Fibroblast of skin of scalp (primary cell): ENCODE measurements around the gene CYFIP1.

Experiments
- DNase-seq: peaks from one replicate; pipeline ENCODE4 v3.0.0-alpha.2; 2013

CYFIP1 gene

GRCh38 chr15:22863356-22863755 lies 116.8 kb downstream of the CYFIP1 start:
- no peak for DNase-seq

GRCh38 chr15:22861161-22861560 lies 119.0 kb downstream of the CYFIP1 start:
- DNase-seq = no peak

GRCh38 chr15:22856659-22857058 lies 123.5 kb downstream of the CYFIP1 start:
- no peak for DNase-seq

GRCh38 chr15:22855791-22856190 lies 124.4 kb downstream of the CYFIP1 start:
- no peak for DNase-seq

- DNase-seq = no peak
Measured at GRCh38 chr15:22851513-22851912, 128.7 kb downstream of the CYFIP1 start.

GRCh38 chr15:22850055-22850454 lies 130.1 kb downstream of the CYFIP1 start:
- DNase-seq = no peak

- no peak for DNase-seq
Measured at GRCh38 chr15:22846073-22846472, 134.1 kb downstream of the CYFIP1 start.

GRCh38 chr15:22845289-22845900 lies 134.8 kb downstream of the CYFIP1 start:
- no peak for DNase-seq

GRCh38 chr15:22844421-22845288 lies 135.5 kb downstream of the CYFIP1 start:
- no peak for DNase-seq

- DNase-seq = no peak
Measured at GRCh38 chr15:22839046-22839695, 141.0 kb downstream of the CYFIP1 start.

- peak; percentile 98 for DNase-seq
Measured at GRCh38 chr15:22838292-22839042, 141.7 kb downstream of the CYFIP1 start, which contains the start of gene NIPA2. TSS of gene NIPA2 (plus strand) at chr15:22838666. CDS start at chr15:22851732, 13,066 bp downstream.

GRCh38 chr15:22831473-22831872 lies 148.7 kb downstream of the CYFIP1 start:
- DNase-seq = peak; percentile 31

- no peak for DNase-seq
Measured at GRCh38 chr15:22827125-22827524, 153.0 kb downstream of the CYFIP1 start.

- DNase-seq = no peak
Measured at GRCh38 chr15:22823495-22824128, 156.6 kb downstream of the CYFIP1 start.

- DNase-seq = no peak
Measured at GRCh38 chr15:22819651-22820050, 160.5 kb downstream of the CYFIP1 start.
